ENCODE measurements around the gene TMC3.

The TMC3 gene

GRCh38 chr15:81297603-81298575, 76.1 kb downstream of the TMC3 start:
- DNase-seq (ENCODE audit: low read depth in 2 of 2): no peak

GRCh38 chr15:81297147-81297572, 76.9 kb downstream of the TMC3 start:
- no peak for DNase-seq (ENCODE audit: low read depth in 2 of 2)

- peak; percentile 50 to 66 for DNase-seq (ENCODE audit: low read depth in 2 of 2)
Measured at GRCh38 chr15:81296673-81297072, 77.3 kb downstream of the TMC3 start.

- no peak for DNase-seq (ENCODE audit: low read depth in 2 of 2)
Measured at GRCh38 chr15:81296186-81296585, 77.8 kb downstream of the TMC3 start.

- DNase-seq (ENCODE audit: low read depth in 2 of 2): no peak
Measured at GRCh38 chr15:81295486-81296121, 78.4 kb downstream of the TMC3 start.

- no peak for DNase-seq (ENCODE audit: low read depth in 2 of 2)
Measured at GRCh38 chr15:81294516-81294880, 79.5 kb downstream of the TMC3 start.

- peak; percentile 64 to 74 for DNase-seq (ENCODE audit: low read depth in 2 of 2)
Measured at GRCh38 chr15:81293728-81294515, 80.1 kb downstream of the TMC3 start.

- DNase-seq (ENCODE audit: low read depth in 2 of 2): no peak
Measured at GRCh38 chr15:81292523-81293001, 81.5 kb downstream of the TMC3 start.

GRCh38 chr15:81291916-81292522, 82.0 kb downstream of the TMC3 start:
- DNase-seq (ENCODE audit: low read depth in 2 of 2): no peak

GRCh38 chr15:81289910-81290309, 84.1 kb downstream of the TMC3 start:
- DNase-seq (ENCODE audit: low read depth in 2 of 2): no peak

GRCh38 chr15:81288616-81289015, 85.4 kb downstream of the TMC3 start:
- no peak for DNase-seq (ENCODE audit: low read depth in 2 of 2)

- no peak for DNase-seq (ENCODE audit: low read depth in 2 of 2)
Measured at GRCh38 chr15:81288040-81288439, 86.0 kb downstream of the TMC3 start.

- no peak for DNase-seq (ENCODE audit: low read depth in 2 of 2)
Measured at GRCh38 chr15:81286621-81287121, 87.3 kb downstream of the TMC3 start.

- DNase-seq (ENCODE audit: low read depth in 2 of 2): no peak
Measured at GRCh38 chr15:81285461-81285860, 88.6 kb downstream of the TMC3 start.

- no peak for DNase-seq (ENCODE audit: low read depth in 2 of 2)
Measured at GRCh38 chr15:81284256-81285031, 89.6 kb downstream of the TMC3 start.

- no peak for DNase-seq (ENCODE audit: low read depth in 2 of 2)
Measured at GRCh38 chr15:81282911-81283310, 91.1 kb downstream of the TMC3 start.

- DNase-seq (ENCODE audit: low read depth in 2 of 2): no peak
Measured at GRCh38 chr15:81282606-81282895, 91.5 kb downstream of the TMC3 start.

GRCh38 chr15:81281766-81282605, 92.0 kb downstream of the TMC3 start:
- no peak for DNase-seq (ENCODE audit: low read depth in 2 of 2)

GRCh38 chr15:81281456-81281735, 92.6 kb downstream of the TMC3 start:
- no peak for DNase-seq (ENCODE audit: low read depth in 2 of 2)
